Dermis blood vessel endothelial cell (primary cell): ENCODE results near the gene NECTIN4. TPM values are rescaled to one million over a fixed set of nuclear protein-coding genes. Genes with fewer than 3 reads are reported as not detected.
"Not testable (repeated sequence)": the region's sequence is repeated elsewhere in the genome, so short reads cannot be mapped to it uniquely, and the experiment has no call there.

Experiments
- DNase-seq: peaks from one replicate; pipeline ENCODE4 v3.0.0; 2010
- total RNA-seq: library from RNA; depleted of rRNA; stranded (reverse); fragments of >200 nt; gene quantifications from 2 replicates; pipeline ENCODE4 v1.2.3, GENCODE V29; 2014

NECTIN4 gene
- total RNA-seq, 1 donor from 2014 or later, result 0.17 TPM

DNA sequence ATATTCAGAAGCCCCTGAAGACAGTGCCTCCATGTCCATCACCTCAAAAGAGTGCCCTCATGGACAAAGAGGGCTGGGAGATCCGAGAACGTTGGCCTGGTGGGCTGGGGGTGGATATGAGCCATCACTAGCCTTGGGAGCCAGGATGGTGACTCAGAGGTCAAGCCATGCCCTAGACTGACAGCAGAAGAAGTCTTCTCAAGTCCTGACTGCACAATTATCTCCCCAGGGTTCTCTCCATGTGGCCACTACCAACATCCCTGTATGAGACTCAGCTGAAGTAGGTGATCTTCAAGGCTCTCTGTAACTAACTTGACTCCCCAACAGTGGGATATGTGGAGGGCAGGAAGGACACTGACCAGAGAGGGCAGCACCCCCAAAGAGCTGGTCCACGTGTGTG, 36.5 kb downstream of the NECTIN4 start:
- no peak for DNase-seq

DNA sequence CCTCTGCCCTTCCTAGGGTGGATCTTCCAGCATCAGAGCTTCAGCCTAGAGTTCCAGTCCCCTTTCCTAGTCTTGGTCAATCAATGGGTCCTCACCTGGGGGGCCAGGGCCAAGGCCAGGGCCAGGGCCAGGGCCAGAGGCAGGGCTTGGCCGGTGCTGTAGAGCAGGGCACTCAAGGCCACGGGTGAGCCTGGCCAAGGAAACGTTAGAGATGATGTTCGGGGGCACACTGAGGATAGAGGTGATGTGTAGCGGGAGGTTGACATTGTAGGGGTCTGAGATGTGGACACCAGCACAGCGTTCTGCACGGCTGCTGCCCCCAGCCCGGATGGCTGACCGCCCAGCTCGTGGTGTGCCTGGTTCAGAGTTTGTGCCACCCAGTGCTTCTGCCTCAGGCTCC, 38.1 kb downstream of the NECTIN4 start:
- DNase-seq, result no peak

DNA sequence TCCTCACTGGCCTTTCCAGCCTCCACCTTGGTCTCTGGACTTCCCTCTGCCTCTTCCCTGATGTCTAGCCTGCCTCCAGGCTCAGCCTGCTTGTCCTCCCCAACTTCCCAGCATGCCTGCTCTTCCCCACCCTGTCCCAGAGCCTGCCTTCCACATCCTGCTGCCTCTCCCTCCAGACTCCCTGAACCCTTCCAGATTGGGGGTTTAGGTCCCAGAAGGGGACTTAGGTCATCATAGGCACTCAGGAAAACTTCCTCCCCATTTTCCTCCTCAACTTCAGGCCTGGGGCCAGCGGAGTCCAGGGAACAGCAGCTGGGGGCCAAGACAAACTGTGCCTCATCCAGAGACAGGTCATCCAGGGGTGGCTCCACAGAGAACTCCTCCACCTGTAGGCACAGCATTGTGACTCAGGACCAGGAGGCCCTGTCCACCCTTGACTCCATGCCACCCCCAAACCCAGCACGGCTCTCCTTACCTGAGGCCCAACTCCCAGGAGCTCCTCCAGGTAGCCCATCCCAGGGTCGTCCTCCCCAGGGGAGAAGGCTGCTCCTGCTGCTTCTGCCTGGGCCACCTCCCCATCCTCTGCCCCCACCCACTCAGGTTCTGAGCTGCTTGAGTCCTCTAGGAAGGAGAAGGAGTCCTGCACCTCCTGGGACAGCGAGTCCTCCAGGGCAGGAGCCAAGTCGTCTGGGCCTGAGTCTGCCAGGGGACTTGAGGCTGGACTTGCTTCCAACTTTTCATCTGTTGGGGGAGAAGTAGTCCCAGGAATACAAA, 40.2 kb downstream of the NECTIN4 start:
- no peak for DNase-seq

DNA sequence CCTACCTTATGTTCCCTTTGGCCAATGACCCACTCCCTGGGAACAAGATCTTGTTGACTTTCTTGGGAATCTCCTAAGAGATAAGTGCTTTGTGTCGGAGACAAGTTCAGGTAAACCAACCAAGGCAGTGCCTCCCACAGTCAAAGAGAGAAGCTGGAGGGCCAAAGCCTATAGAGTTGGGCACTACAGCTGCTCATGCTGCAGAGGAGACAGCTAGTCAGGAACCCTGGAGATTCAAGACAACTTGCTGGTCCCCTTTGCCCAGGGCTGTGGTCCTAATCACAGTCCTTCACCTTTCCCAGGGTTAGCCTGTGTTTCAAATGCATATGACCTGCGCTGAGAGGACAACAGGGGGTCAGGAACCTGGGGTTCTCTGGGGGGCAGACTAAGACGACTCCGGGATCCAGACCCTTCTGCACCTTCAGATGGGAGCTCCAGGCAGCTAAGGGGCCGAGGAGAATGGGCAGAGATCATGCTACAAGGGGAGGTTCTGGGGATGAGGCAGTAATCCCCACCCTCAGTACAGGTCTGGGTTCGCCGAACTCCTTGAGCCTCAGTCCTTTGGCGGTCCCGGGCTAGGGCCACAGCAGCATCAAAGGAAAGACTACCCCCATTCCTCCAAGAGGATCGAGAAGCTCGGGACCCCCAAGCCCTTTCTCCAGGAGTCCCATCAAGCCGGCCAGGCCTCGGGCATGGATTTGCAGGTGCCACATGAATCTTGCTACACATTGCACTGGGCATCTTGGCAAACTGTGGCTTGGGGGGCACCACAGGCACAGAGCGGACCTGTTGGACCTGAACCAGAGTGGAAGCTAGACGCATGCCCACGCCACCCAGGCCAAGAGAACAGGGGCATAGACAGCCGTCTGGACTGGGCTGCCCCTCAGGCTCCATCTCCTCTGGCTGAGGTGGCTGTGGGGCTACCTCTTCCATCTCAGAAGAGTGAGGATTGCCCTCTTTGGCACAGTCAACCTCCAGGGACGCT, 41.6 kb downstream of the NECTIN4 start:
- DNase-seq, result no peak

DNA sequence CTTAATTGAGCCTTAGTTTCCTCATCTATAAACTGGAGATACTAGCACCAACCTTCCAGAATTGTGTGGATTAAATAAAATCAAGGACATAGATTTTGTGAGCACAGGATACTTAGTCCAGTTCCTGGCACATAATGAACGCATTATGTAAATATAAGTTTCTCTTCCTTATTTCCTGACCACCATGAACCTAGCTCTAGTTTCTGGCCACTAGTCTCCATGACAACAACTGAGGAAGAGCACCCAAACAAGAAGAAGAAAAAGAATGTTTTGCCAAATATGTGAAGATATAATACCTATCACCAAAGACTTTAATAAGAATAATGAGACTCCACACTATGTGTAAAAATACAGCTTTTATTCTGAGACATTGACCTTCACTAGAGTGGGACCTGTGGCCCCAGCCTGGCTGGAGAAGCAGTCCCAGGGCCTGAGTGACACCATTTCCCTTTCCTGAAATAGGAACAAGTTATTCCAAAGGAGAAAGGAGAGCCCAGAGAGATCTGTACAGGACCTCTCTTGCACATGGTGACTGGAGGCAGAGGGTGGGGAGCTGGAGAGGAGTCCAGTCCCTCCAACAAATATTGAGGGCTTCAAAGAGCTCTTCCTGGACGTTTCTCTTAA, 42.6 kb downstream of the NECTIN4 start:
- DNase-seq, result no peak

DNA sequence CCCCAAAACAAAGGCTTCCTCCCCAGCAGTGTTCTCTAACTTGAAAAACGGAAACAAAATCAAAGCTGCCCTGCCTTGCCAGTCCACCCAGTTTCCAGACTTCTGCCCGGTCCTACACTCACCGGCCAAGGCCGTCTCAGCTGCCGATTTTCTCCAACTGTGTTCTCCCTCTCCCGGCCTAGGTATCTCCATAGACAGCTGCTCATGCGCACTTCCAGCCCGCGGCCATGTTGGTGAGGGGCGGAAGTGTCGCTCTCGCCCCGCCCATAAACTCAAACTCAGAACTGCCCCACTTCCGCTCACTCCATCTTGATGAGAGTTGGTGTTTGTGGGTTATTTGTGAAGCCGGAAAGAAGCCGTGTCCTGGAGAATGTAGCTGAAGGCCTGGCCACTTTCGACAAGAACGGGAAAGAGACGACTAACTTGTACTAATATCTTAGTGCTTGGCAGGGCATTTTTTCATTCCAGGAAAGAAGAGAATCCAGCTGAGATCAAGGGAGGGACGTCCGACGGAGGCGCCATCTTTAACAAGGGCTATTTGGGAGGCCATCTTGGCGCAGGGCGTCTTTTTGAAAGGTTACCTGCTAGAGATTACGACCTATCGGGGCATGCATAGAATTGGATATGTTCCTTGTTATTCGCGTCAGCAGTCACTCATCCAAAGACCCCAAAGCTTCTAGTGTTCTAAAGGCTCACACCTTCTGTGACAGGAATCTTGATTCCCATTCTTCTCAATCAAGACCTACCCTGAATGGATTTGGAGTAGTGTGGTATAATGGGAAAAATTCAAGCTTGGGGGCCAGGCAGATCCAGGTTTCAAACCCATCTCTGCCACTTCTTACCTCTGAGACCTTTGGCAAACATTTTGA, 43.4 kb downstream of the NECTIN4 start, which contains the start of gene USF1:
Gene USF1 (minus strand): TSS at position 242 of the 869 bp plus-strand sequence. CDS start 2,702 bp downstream, outside the sequence.
- peak; percentile 98 for DNase-seq

DNA sequence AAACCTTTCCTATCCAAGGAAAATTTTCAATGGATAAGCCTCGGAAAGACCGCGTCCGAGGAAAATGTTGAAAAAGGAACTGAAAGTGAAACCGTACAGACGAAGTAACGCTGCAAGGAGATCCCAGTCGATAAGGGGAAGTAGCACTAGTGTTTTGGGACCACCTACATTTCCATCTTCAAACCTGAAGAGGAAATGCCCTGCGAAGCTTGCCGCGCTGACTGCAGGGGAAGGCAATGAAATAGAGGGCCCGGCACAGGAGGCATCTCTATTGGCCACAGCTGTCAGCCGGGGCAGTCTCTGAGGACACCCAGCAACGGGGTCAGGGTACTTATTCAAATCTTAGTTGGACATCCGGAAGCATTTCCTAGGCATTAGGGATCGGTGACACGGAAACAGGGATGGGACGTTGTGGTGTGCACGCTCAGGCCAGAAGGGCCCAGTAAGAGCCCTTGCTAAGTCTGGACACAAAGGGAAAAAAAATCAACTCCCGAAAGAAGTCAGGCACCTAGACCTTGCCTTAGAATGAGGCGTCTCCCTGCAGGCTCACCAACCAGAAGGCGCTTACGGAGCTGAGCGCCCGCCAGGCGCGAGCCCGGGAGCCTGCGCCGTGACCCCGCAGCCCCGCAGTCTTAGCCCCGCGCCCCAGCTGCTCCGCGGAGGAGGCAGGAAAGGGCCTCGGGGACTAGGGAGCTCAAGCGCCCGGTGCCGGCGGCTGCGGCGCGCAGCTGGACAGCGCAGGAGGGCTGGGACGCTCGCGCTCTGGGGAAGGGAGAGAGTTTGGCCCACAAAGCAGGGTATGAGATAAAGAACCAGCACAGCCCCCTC, 44.2 kb downstream of the NECTIN4 start:
- DNase-seq, result peak; percentile 73

DNA sequence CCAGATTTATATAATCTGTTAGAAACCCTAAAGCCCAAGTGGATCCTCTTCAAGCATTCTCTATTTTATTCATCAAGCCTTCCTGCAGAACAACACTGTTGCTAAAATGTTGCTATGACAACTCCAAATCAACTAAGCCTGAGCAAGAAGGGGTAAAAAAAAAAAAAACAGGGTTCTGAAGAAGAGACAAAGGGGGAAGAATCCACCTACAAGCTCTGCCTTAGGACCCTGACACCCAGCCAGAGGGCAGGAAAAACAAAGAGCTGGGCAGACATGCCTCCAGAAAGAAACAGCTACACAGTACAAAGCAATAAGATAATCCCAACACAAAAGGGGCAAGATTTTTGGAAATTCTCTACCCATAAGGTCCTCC, 44.8 kb downstream of the NECTIN4 start:
- peak; percentile 39 for DNase-seq

DNA sequence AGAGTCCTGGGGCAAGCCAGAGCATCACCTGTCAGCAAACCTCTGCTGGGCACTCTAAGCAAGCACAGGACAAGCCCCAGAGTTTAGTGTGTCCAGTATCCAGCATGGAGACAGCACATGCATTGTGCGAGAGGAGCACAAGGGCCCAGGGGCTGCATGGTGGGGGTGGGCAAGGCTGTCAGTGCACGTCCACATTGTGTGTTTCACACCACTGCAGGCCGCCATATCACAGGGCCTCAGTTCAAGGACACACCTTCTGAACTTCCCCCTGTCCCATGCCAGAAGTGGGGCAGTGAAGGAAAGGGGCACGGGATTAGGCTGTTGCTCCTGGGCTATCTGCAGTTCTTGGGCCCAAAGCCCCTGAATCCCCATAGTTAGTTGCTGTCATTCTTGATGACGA, 49.8 kb downstream of the NECTIN4 start:
- DNase-seq, result no peak

DNA sequence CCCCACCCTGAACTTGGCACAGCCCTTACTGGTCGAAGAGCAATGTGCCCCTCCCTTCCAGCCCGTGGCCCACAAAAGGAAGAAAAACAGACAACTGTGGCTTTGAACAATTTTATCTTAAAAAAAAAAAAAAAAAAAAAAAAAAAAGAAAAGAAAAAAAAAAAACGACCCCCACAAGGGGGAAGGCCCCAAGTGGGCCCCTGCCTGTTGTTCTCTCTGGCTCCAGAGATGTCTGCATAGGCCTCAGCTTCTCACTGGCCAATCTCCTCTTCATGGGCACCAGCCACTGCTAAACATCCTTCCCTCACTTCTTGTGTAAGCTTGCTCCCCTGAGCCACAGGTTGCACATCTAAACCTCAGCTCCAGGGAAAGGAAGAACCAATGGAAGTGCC, 50.2 kb downstream of the NECTIN4 start:
- no peak for DNase-seq

DNA sequence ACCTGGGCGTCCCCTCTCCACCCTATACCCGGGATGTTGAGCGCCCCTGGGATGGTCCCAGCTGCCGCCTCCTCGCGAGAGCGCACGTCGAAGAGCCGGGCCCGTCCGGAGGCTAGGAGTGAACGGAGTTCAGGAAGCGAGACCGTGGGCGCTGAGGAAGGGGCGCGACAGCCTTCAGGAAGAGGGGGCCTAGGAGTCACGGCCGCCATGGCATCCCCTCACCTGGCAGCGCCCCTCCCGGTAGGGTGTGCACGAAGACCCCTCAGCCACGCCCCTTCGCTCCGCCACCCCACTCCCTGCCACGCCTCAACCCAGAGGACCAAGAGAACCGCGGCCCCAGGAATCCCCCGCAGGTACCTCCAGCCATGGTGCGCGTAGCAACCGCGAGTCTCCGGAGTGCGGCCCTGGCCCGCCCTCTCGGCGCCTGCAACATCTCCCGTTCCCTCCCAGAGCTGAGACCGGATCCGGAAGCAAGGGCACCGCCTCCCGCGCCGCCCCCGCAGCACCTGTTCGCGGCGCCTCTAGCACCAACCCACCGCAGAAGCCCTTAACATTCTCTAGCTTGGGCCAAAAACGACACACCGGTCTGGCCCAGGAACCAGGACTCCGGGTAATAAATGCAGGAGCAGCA, 50.7 kb downstream of the NECTIN4 start, which contains the start of gene TSTD1:
Gene TSTD1 (minus strand): TSS at position 442 of the 631 bp plus-strand sequence. CDS start 75 bp downstream, at position 367.
- DNase-seq, result no peak

DNA sequence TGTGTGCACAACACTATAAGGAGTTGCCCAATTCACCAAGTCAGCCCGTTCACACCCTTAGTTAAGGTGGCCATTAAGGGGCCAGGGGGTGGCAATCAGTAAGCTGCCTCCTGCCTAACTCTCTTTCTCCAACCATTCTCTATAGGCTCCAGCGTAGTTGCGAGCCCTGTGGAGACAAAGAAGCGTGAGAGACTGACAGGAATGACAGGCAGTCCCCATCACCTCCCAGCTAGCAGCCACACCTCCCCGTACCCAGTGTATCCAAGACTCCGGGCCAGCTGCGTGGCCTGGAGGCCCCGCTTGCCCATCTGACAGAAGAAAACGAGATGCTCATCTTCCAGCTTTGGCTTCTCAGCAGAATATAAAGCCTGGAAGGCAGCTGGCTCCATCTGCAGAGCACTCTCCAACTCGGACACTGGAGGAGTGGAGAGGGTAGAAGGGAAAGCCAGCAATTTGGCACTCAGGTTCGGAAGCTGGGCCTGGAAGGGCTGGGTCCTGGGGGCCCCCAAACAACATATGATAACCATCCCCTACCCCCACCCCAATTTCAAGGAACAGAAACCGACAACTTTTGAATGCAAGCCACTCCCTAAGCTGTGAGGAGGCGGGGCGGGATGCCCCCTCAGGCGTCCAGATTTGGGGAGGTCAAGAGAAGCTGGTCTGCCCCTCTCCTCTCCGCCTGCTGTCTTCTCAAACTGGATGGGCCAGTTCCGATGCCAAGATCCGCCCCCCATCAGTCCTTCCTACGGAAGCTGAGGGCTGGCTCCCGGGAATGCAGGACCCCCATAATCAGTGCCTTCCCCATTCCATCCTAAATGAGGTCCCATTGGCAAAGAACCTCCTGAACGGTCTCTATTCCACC, 51.5 kb downstream of the NECTIN4 start:
- no peak for DNase-seq

DNA sequence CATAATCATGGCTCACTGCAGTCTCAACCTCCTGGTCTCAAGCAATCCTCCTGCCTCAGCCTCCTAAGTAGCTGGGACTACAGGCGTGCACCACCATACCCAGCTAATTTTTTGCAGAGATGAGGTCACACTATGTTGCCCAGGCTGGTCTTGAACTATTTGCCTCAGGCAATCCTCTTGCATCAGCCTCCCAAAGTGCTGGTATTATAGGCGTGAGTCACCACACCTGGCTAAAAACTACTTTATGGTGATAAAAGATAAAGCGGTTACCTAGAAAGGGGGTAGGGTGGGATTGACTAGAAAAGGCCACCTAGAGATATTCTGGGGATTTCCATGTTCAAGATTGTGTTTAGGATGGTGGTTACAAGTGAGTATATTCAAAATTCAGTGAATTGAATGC, 55.6 kb downstream of the NECTIN4 start:
- no peak for DNase-seq

DNA sequence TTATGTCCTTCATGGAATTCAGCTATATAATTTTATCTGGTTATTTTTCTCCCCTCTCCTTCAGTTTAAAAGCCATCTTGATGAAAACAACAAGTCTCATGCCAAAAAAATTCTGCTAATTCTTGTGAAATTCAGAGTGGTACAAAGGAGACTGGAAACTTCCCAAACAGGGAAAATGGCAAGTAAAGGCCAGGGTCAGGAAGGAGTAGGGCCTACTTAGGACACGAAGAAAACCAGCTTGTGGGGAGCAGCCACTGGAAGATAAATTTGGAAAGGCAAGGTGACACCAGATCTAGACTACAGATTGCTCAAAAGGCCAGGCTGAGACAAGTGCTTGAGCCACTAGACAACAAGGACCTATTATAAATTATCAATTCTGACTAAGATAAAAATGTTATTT, 56.9 kb downstream of the NECTIN4 start:
- DNase-seq, result no peak

DNA sequence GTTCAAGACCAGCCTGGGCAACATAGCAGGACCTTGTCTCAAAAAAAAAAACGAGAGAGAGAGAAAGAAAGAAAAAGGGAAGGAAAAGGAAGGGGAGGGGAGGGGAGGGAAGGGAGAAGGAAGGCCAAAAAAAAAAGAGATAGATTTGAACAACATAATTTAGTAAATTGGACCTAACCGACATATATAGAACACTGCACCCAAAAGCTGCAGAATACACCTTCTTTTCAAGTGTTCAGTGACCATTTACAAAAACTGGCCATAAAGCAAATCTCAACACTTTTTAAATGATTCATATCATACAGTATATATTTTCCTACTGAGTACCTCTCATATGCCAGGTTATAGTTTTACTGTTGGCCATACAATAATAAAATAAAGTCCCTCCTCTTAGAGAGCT, 57.5 kb downstream of the NECTIN4 start:
- no peak for DNase-seq

DNA sequence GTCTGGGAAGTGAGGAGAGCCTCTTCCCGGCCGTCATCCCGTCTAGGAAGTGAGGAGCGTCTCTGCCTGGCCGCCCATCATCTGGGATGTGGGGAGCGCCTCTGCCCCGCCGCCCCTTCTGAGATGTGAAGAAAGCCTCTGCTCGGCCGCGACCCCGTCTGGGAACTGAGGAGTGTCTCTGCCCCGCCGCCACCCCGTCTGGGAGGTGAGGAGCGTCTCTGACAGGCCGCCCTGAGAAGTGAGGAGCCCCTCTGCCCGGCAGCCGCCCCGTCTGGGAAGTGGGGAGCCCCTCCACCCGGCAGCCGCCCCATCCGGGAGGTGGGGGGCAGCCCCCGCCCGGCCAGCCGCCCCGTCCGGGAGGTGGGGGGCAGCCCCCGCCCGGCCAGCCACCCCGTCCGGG, 59.9 kb downstream of the NECTIN4 start:
- not testable (repeated sequence) for DNase-seq

DNA sequence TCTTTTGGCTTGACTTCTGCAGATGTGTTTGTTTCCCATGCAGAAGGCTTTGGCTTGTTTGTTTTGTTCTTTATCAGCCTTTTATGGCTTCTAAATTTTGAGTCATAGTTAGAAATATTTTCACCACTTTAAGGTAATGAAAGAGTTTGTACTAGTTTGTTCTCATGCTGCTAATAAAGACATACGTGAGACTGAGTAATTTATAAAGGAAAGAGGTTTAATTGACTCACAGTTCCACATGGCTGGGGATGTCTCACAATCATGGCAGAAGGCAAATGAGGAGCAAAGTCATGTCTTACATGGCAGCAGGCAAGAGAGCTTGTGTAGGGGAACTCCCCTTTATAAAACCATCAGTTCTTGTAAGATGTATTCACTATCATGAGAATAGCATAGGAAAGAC, 62.4 kb downstream of the NECTIN4 start:
- not testable (repeated sequence) for DNase-seq

DNA sequence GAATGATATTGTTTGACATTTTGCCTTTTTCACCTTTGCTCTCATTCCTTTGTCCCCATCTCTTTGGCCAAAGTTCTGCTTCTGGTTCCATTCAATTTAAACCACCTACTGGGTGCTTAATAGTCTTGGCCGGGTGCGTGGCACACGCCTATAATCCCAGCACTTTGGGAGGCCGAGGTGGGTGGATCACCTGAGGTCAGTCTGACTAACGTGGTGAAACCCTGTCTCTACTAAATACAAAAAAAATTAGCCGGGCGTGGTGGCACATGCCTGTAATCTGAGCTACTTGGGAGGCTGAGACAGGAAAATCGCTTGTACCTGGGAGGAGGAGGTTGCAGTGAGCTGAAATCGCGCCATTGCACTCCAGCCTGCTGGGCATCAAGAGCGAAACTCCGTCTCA, 66.9 kb downstream of the NECTIN4 start:
- DNase-seq, result not testable (repeated sequence)

DNA sequence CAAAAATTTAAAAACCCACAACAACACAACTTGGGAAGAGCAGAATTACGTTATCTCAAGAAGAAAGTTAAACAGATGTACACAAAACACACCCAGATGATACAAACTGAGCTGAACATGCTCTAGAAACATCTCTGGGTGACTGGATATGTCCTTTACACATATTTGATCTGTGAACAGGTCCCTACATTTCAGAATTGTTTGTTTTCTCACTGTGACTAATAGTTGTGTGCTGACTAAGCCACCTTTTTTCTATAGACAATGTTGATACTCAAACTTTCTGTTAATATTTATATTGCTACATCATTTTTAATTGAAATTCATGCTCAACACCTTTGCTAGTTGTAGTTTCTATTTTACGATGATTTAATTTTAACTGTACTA, 67.4 kb downstream of the NECTIN4 start:
- no peak for DNase-seq
